H1 (cell line): Measurements from ENCODE around the gene COX10. TPM values are rescaled to one million over a fixed set of nuclear protein-coding genes. Genes with fewer than 3 reads are reported as not detected.

Source experiments
- CTCF ChIA-PET: fragments of 300-600 bp; sonication (Branson Sonifier 250); formaldehyde crosslinking; loops from one replicate; lab custom pipeline; 2021; ENCODE audit not compliant: partially characterized antibody; lab: Charles Lee
- POLR2A ChIA-PET: fragments of 300-600 bp; sonication (Branson Sonifier 250); formaldehyde crosslinking; loops from one replicate; lab custom pipeline; 2021; ENCODE audit warnings: inconsistent platforms; ENCODE audit not compliant: partially characterized antibody; lab: Charles Lee
- DNase-seq, 2 experiments: peaks; one replicate each; pipeline versions ENCODE4 v3.0.0 to v3.0.0-alpha.2; 2010 to 2022; ENCODE audit warnings: low spot score in 2 of 2, low read depth in 1 of 2, mixed read lengths in 1 of 2
- FAIRE-seq: peaks from 2 replicates; lab custom pipeline; 2011; peaks lifted over from hg19 to GRCh38; lab: Jason Lieb, UNC
- H2AFZ ChIP-seq: 2 replicates; pipeline ENCODE4 v1.8.1; 2012; ENCODE audit warnings: low read length, inconsistent platforms
- H2AK5ac ChIP-seq: 2 replicates; pipeline ENCODE4 v1.6.1; 2013; ENCODE audit warnings: low read depth, low read length
- H2BK120ac ChIP-seq: replicated peaks from 2 replicates; pipeline ENCODE3; 2013; ENCODE audit warnings: low read depth, low read length, inconsistent platforms
- H2BK12ac ChIP-seq: 2 replicates; pipeline ENCODE4 v1.6.1; 2013; ENCODE audit warnings: low read depth, low read length
- H2BK15ac ChIP-seq: 2 replicates; pipeline ENCODE4 v1.6.1; 2013; ENCODE audit warnings: low read length
- H2BK20ac ChIP-seq: 2 replicates; pipeline ENCODE4 v1.6.1; 2013; ENCODE audit warnings: low read length
- H2BK5ac ChIP-seq: 2 replicates; pipeline ENCODE4 v1.6.1; 2013; ENCODE audit warnings: low read depth, low read length
- H3K14ac ChIP-seq: 2 replicates; pipeline ENCODE4 v1.6.1; 2013; ENCODE audit warnings: inconsistent platforms; ENCODE audit not compliant: insufficient read length
- H3K18ac ChIP-seq: 2 replicates; pipeline ENCODE4 v1.6.1; 2013; ENCODE audit warnings: low read length; ENCODE audit errors: extremely low read depth
- H3K23ac ChIP-seq: 2 replicates; pipeline ENCODE4 v1.6.1; 2013; ENCODE audit warnings: inconsistent platforms; ENCODE audit not compliant: insufficient read length
- H3K23me2 ChIP-seq: 2 replicates; pipeline ENCODE4 v1.6.1; 2013; ENCODE audit warnings: low read depth, low read length
- H3K27ac ChIP-seq: 2 replicates; pipeline ENCODE4 v1.6.1; 2011; ENCODE audit warnings: low read depth, low read length, inconsistent platforms
- H3K27me3 ChIP-seq, 4 experiments: replicated peaks in 1 of 4; 1 replicate in 1 of 4; 2 replicates in 3 of 4; pipeline versions ENCODE4 v1.6.1 to v1.8.1; 2011 to 2013; ENCODE audit warnings: low read length in 3 of 4, mild to moderate bottlenecking in 3 of 4, inconsistent platforms in 2 of 4, mixed read lengths in 2 of 4, moderate library complexity in 1 of 4; ENCODE audit not compliant: control insufficient read depth in 3 of 4, insufficient read depth in 3 of 4; ENCODE audit errors: extremely low read depth in 1 of 4
- H3K36me3 ChIP-seq, 4 experiments: 2 replicates each; pipeline versions ENCODE4 v1.6.1 to v1.8.1; 2011 to 2013; ENCODE audit warnings: mild to moderate bottlenecking in 4 of 4, low read length in 3 of 4, moderate library complexity in 2 of 4, control low read depth in 1 of 4, inconsistent platforms in 1 of 4; ENCODE audit not compliant: insufficient read depth in 4 of 4, control insufficient read depth in 2 of 4
- H3K4ac ChIP-seq: replicated peaks from 2 replicates; pipeline ENCODE3; 2013; ENCODE audit warnings: low read length, low read depth, mixed read lengths, inconsistent platforms; ENCODE audit not compliant: insufficient read length
- H3K4me1 ChIP-seq, 4 experiments: replicated peaks in 1 of 4; 1 replicate in 1 of 4; 2 replicates in 3 of 4; pipeline versions ENCODE4 v1.6.1 to v1.8.1; 2011 to 2013; ENCODE audit warnings: low read length in 3 of 4, inconsistent platforms in 2 of 4, mixed read lengths in 1 of 4; ENCODE audit not compliant: insufficient read depth in 4 of 4, control insufficient read depth in 3 of 4
- H3K4me2 ChIP-seq, 2 experiments: 2 replicates each; pipeline versions ENCODE4 v1.6.1 to v1.8.1; 2011 to 2013; ENCODE audit warnings: low read depth in 2 of 2, low read length in 2 of 2, control low read depth in 1 of 2, inconsistent platforms in 1 of 2, mild to moderate bottlenecking in 1 of 2; ENCODE audit not compliant: insufficient read depth in 1 of 2
- H3K4me3 ChIP-seq, 4 experiments: fragments of 200-600, 300-600 bp in 1 of 4; sonication (generic), shearing (Covaris generic), sonication (Bioruptor Twin) in 1 of 4; 2 replicates each; pipeline versions ENCODE4 v1.5.1 to v1.8.1; 2011 to 2016; ENCODE audit warnings: low read length in 4 of 4, low read depth in 3 of 4, control low read depth in 2 of 4, inconsistent platforms in 2 of 4, mild to moderate bottlenecking in 2 of 4, mixed read lengths in 1 of 4, moderate library complexity in 1 of 4; ENCODE audit not compliant: insufficient read depth in 2 of 4; ENCODE audit errors: extremely low read depth in 1 of 4
- H3K56ac ChIP-seq: replicated peaks from 2 replicates; pipeline ENCODE3; 2013; ENCODE audit warnings: low read depth, mild to moderate bottlenecking, mixed read lengths, low read length, inconsistent platforms; ENCODE audit not compliant: insufficient read length
- H3K79me1 ChIP-seq: 2 replicates; pipeline ENCODE4 v1.6.1; 2013; ENCODE audit warnings: low read depth, low read length, control low read depth
- H3K79me2 ChIP-seq, 2 experiments: 2 replicates each; pipeline versions ENCODE4 v1.6.1 to v1.8.1; 2012 to 2013; ENCODE audit warnings: low read length in 2 of 2, mild to moderate bottlenecking in 2 of 2, inconsistent platforms in 1 of 2; ENCODE audit not compliant: insufficient read depth in 2 of 2, control insufficient read depth in 1 of 2
- H3K9ac ChIP-seq, 4 experiments: replicated peaks in 1 of 4; 1 replicate in 1 of 4; 2 replicates in 3 of 4; pipeline versions ENCODE4 v1.6.1 to v1.8.1; 2011 to 2013; ENCODE audit warnings: low read depth in 3 of 4, low read length in 3 of 4, control low read depth in 2 of 4, mild to moderate bottlenecking in 2 of 4, moderate library complexity in 2 of 4, inconsistent platforms in 1 of 4; ENCODE audit errors: extremely low read depth in 1 of 4
- H3K9me3 ChIP-seq, 2 experiments: 2 replicates each; pipeline versions ENCODE4 v1.6.1 to v1.8.1; 2012 to 2013; ENCODE audit warnings: mild to moderate bottlenecking in 2 of 2, moderate library complexity in 2 of 2, control low read depth in 1 of 2, inconsistent platforms in 1 of 2, low read depth in 1 of 2, low read length in 1 of 2, mixed read lengths in 1 of 2; ENCODE audit not compliant: insufficient read depth in 2 of 2
- H4K20me1 ChIP-seq, 2 experiments: replicated peaks in 1 of 2; 2 replicates each; pipeline versions ENCODE3 to v1.8.1; 2011 to 2013; ENCODE audit warnings: inconsistent platforms in 2 of 2, low read length in 2 of 2, mild to moderate bottlenecking in 1 of 2; ENCODE audit not compliant: insufficient read depth in 2 of 2, control insufficient read depth in 1 of 2
- H4K5ac ChIP-seq: 2 replicates; pipeline ENCODE4 v1.6.1; 2013; ENCODE audit warnings: low read length, low read depth, mixed read lengths, inconsistent platforms; ENCODE audit not compliant: insufficient read length
- H4K8ac ChIP-seq: 2 replicates; pipeline ENCODE4 v1.8.0; 2013; ENCODE audit warnings: mild to moderate bottlenecking, moderate library complexity, low read length, inconsistent platforms; ENCODE audit not compliant: insufficient read depth; ENCODE audit errors: extremely low read depth
- H4K91ac ChIP-seq: replicated peaks from 2 replicates; pipeline ENCODE3; 2013; ENCODE audit warnings: low read length, mixed read lengths, inconsistent platforms; ENCODE audit not compliant: insufficient read length
- ASH2L ChIP-seq: fragments of 200-600, 300-600 bp; sonication (generic); IDR thresholded peaks from one replicate; pipeline ENCODE4 v1.7.1; 2017; ENCODE audit warnings: low read length
- CTBP2 ChIP-seq: IDR thresholded peaks from 2 replicates; pipeline ENCODE4 v1.7.0; 2011; ENCODE audit warnings: borderline replicate concordance, mild to moderate bottlenecking, moderate library complexity, mixed read lengths, low read length; ENCODE audit not compliant: insufficient read depth, insufficient read length
- KDM4A ChIP-seq: IDR thresholded peaks from one replicate; pipeline ENCODE4 v1.7.1; 2012; ENCODE audit warnings: low read depth, mild to moderate bottlenecking, moderate library complexity, low read length, inconsistent platforms; ENCODE audit not compliant: severe bottlenecking
- NANOG ChIP-seq: IDR thresholded peaks from 2 replicates; pipeline ENCODE4 v1.6.1; 2011; ENCODE audit warnings: low read length, low read depth, mild to moderate bottlenecking, inconsistent platforms; ENCODE audit not compliant: insufficient read depth, poor library complexity, severe bottlenecking
- RAD21 ChIP-seq, 2 experiments: IDR thresholded peaks in 1 of 2; conservative IDR thresholded peaks in 1 of 2; 2 replicates each; pipeline ENCODE4 v1.6.1; 2011; ENCODE audit warnings: low read depth in 2 of 2, low read length in 2 of 2, improper control_type of control experiment in 1 of 2, inconsistent platforms in 1 of 2, mild to moderate bottlenecking in 1 of 2, moderate library complexity in 1 of 2
- RNF2 ChIP-seq: fragments of 200-900, 300-1000 bp; sonication (generic); IDR thresholded peaks from 2 replicates; pipeline ENCODE4 v1.7.1; 2016; ENCODE audit warnings: borderline replicate concordance, low read depth, mild to moderate bottlenecking, antibody characterized with exemption, low read length; ENCODE audit not compliant: poor library complexity, severe bottlenecking; ENCODE audit errors: missing control alignments
- WGBS, 2 experiments: shearing (Covaris generic) in 1 of 2; methylation state at CpG; one replicate each; pipeline versions ENCODE4 v1.1.6 to v1.1.7; 2013 to 2015; ENCODE audit warnings: low lambda C conversion rate in 2 of 2, mixed read lengths in 2 of 2, inconsistent platforms in 1 of 2, low coverage in 1 of 2, missing lambda C conversion rate in 1 of 2; ENCODE audit not compliant: insufficient replicate concordance in 2 of 2, insufficient coverage in 1 of 2, insufficient read length in 1 of 2; ENCODE audit errors: extremely low coverage in 1 of 2, missing lambda C conversion rate in 1 of 2; 5-methylcytosine and 5-hydroxymethylcytosine counted together
- polyA plus RNA-seq, 7 experiments: library from polyadenylated mRNA; depleted of rRNA in 3 of 7; stranded (reverse) in 5 of 7; unstranded in 2 of 7; fragments of >200 nt in 5 of 7; fragments of 200-250 nt in 2 of 7; gene quantifications; 1 replicate in 5 of 7; 2 replicates in 1 of 7; 4 replicates in 1 of 7; pipeline versions ENCODE4 v1.2.1 to v1.2.3, GENCODE V29; 2011 to 2013; ENCODE audit warnings: missing spikeins in 2 of 7, mixed read lengths in 2 of 7
- total RNA-seq: library from RNA; stranded (reverse); fragmentation: NEBNext Ultra II Directional; extraction: Animal tissue kit (Norgen Biotek cat#: 25700); gene quantifications from 2 replicates; pipeline ENCODE4 v1.2.1, GENCODE V29; 2021

The COX10 gene
- total and polyA plus RNA-seq, 2 of the 8 experiments (the other 6 are each of a cell fraction or from before 2014, with no cell fraction given), result 18.0 to 23.0 TPM

GRCh38 chr17:14119546-14119945 lies 50.2 kb downstream of the COX10 start:
- no peak for TF ChIP-seq ASH2L
- TF ChIP-seq RAD21 (IDR thresholded peaks at IDR 0.05 in 1 of 2, conservative IDR thresholded peaks at IDR 0.05 in 1 of 2; ENCODE audit: low read depth in 2 of 2, low read length in 2 of 2), result no peak
- TF ChIP-seq CTBP2, result no peak
- no peak for TF ChIP-seq KDM4A
- no peak for TF ChIP-seq RNF2
- TF ChIP-seq NANOG, result no peak
- peaks cover 3% of the 10 kb centered on the region in 2 experiments; a peak in 1 of 4 replicates for H3K79me2 ChIP-seq
- H2AFZ ChIP-seq, result no peak overlapping the region
- POLR2A ChIA-PET, result no interaction called here
- no peak overlapping the region for H3K4me2 ChIP-seq
- no peaks in the 10 kb centered on the region for H3K36me3 ChIP-seq
- H4K8ac ChIP-seq, result no peak overlapping the region
- no peak overlapping the region for H4K5ac ChIP-seq
- no peak overlapping the region for H2BK20ac ChIP-seq
- peaks cover 0 to 4% of the 10 kb centered on the region in 2 experiments for H4K20me1 ChIP-seq
- H3K4ac ChIP-seq, result no peak overlapping the region
- WGBS, 2 experiments, result 92% methylated on average over 3 of the region's 3 CpGs; no CpG with 5 or more reads in 1 of the 2 experiments
- H4K91ac ChIP-seq, result no peak overlapping the region
- no peaks in the 10 kb centered on the region; a peak in 1 of 7 replicates for H3K4me1 ChIP-seq
- H2BK120ac ChIP-seq, result no peak overlapping the region
- no peak overlapping the region for H2BK5ac ChIP-seq
- no peak overlapping the region for H3K4me3 ChIP-seq
- no peak for DNase-seq
- no peak overlapping the region for H3K27ac ChIP-seq
- H2BK15ac ChIP-seq, result no peak overlapping the region
- no peak overlapping the region for H3K23ac ChIP-seq
- no peak overlapping the region for H2AK5ac ChIP-seq
- H3K18ac ChIP-seq, result no peak overlapping the region
- no peaks in the 10 kb centered on the region for H3K27me3 ChIP-seq
- no peaks in the 10 kb centered on the region for H3K9me3 ChIP-seq
- CTCF ChIA-PET, result interaction anchor here (1.1 kb wide), 1 partner anchor 19 kb away, joined by 3 read pairs; no protein-coding TSS in a partner anchor
- H3K79me1 ChIP-seq, result no peaks in the 10 kb centered on the region; the same call in 1 of the 2 replicates
- no peak for FAIRE-seq
- no peaks in the 10 kb centered on the region for H3K23me2 ChIP-seq
- no peak overlapping the region for H2BK12ac ChIP-seq
- H3K56ac ChIP-seq, result no peak overlapping the region
- H3K9ac ChIP-seq, result no peak overlapping the region
- no peak overlapping the region for H3K14ac ChIP-seq
